ENCODE measurements around the gene ARID3A. TPM values are rescaled to one million over a fixed set of nuclear protein-coding genes. Genes with fewer than 3 reads are reported as not detected.

ARID3A gene
- total RNA-seq, 1 donor from 2014 or later = 106 TPM

DNA sequence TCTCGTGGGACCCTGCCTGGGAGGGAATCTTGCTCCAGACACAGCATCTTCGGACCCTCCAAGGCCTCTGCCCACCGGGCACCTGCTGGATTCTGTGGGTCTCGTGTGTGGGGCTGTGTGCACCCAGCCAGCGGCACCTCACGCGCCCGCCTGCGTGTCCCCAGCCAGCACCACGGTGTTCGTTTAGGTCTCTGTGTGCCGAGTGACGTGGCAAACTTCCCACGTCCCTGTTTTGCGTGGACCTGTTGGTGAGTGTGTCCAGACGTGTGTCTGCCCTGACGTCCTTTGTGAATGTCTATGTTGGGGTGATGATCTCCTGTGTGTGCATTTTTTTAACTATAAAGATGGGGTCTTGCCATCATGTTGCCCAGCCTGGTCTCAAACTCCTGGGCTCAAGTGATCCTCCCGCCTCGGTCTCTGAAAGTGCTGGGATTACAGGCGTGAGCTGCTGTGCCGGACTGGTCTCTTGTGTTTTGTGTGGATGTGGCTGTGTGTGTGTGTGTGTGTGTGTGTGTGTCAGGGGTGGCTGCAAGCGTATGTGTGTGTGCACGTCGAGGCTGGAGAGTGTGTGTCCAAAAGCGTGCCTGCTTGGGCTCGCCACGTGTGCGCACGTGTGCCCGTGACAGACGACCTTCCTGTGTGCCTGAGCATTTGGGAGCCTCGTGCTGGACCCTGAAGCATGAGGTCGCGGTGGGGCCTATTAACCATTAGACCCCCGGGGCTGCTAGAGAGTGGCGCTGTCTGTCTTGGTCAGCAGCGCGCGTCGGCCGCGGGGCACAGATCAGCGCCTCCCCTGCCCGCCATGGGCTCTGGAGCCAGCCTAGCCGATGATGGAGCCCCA, 15.7 kb downstream of the ARID3A start:
- no peaks in the 10 kb centered on the region for H3K9me3 ChIP-seq (ENCODE audit: insufficient read depth, low read depth, low read length)
- peak overlapping the region; percentile 67 for H3K4me2 ChIP-seq (ENCODE audit: low read length)
- H3K27me3 Mint-ChIP-seq (ENCODE audit: low read depth, unreplicated experiment) = no peaks in the 10 kb centered on the region
- DNase-seq (ENCODE audit: low read depth) (no peak), FAIRE-seq (no peak)
- H4K20me1 ChIP-seq (ENCODE audit: insufficient read depth, low read length) = peaks cover 79% of the 10 kb centered on the region
- peaks cover 82% of the 10 kb centered on the region for H3K79me2 ChIP-seq (ENCODE audit: insufficient read depth, low read length)
- H3K4me1 Mint-ChIP-seq (ENCODE audit: low read depth, unreplicated experiment) = peaks cover 7% of the 10 kb centered on the region
- TF ChIP-seq, protein P1, sequence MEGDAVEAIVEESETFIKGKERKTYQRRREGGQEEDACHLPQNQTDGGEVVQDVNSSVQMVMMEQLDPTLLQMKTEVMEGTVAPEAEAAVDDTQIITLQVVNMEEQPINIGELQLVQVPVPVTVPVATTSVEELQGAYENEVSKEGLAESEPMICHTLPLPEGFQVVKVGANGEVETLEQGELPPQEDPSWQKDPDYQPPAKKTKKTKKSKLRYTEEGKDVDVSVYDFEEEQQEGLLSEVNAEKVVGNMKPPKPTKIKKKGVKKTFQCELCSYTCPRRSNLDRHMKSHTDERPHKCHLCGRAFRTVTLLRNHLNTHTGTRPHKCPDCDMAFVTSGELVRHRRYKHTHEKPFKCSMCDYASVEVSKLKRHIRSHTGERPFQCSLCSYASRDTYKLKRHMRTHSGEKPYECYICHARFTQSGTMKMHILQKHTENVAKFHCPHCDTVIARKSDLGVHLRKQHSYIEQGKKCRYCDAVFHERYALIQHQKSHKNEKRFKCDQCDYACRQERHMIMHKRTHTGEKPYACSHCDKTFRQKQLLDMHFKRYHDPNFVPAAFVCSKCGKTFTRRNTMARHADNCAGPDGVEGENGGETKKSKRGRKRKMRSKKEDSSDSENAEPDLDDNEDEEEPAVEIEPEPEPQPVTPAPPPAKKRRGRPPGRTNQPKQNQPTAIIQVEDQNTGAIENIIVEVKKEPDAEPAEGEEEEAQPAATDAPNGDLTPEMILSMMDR (IDR thresholded peaks at IDR 0.05; ENCODE audit: insufficient read depth, low read depth, low read length) = no peak
- no peak overlapping the region for H3K9ac ChIP-seq (ENCODE audit: low read length)
- peaks cover 17% of the 10 kb centered on the region for H3K4me1 ChIP-seq (ENCODE audit: insufficient read depth, low read length)
- peaks cover 26% of the 10 kb centered on the region for H3K36me3 Mint-ChIP-seq (ENCODE audit: low read depth, unreplicated experiment)
- peak overlapping the region; percentile 85 for H3K27ac Mint-ChIP-seq (ENCODE audit: unreplicated experiment)
- no peak overlapping the region for H3K4me3 ChIP-seq (ENCODE audit: insufficient read depth, low read depth, low read length)
- H3K27ac ChIP-seq (ENCODE audit: low read depth, low read length) = no peak overlapping the region
- no peak overlapping the region for H3K4me3 Mint-ChIP-seq (ENCODE audit: unreplicated experiment)
- no peaks in the 10 kb centered on the region for H3K9me3 Mint-ChIP-seq (ENCODE audit: unreplicated experiment)
- H3K36me3 ChIP-seq (ENCODE audit: insufficient read depth, low read length) = peaks cover 2% of the 10 kb centered on the region
- no peaks in the 10 kb centered on the region for H3K27me3 ChIP-seq (ENCODE audit: insufficient read depth, low read length)
- H2AFZ ChIP-seq (ENCODE audit: low read depth, low read length) = no peak overlapping the region

DNA sequence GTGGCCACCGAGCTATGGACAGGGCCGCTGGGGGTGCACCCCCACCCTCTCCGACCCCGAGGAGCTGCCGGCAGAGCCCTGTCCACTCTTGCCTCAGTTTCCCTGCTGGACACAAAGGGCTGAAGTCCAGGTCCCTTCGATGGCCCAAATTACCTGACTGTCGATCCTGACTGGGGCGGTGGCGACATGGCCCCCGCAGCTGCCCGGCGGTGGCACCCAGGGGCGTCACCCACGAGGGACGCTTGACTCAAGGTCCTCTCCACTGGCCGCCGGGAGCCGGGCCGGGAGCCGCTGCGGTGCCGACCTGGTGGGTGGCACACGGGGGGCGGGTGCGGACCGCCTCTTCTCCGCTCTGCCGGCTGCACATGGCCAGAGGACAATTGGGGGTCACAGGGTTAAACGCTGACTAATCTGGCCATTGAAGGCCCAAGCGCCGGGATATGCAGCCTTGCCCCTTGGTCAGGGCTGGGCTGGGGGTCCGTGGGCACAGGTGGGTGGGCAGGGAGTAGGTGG, 16.4 kb downstream of the ARID3A start:
- no peaks in the 10 kb centered on the region for H3K9me3 Mint-ChIP-seq (ENCODE audit: unreplicated experiment)

More for the DNA sequence above, 16.4 kb downstream of the ARID3A start:
- Mint-ChIP-seq H3K27ac (ENCODE audit: unreplicated experiment) (no peak overlapping the region), H3K36me3 (ENCODE audit: low read depth, unreplicated experiment) (peaks cover 27% of the 10 kb centered on the region), H3K4me1 (ENCODE audit: low read depth, unreplicated experiment) (peaks cover 7% of the 10 kb centered on the region), H3K4me3 (ENCODE audit: unreplicated experiment) (no peak overlapping the region), H3K27me3 (ENCODE audit: low read depth, unreplicated experiment) (no peaks in the 10 kb centered on the region)
- H3K4me1 ChIP-seq (ENCODE audit: insufficient read depth, low read length) = peaks cover 17% of the 10 kb centered on the region
- no peaks in the 10 kb centered on the region for H3K27me3 ChIP-seq (ENCODE audit: insufficient read depth, low read length)
- no peak overlapping the region for H3K4me2 ChIP-seq (ENCODE audit: low read length)
- H3K9ac ChIP-seq (ENCODE audit: low read length) = no peak overlapping the region
- FAIRE-seq (no peak), DNase-seq (ENCODE audit: low read depth) (no peak)
- H3K27ac ChIP-seq (ENCODE audit: low read depth, low read length) = no peak overlapping the region
- peaks cover 80% of the 10 kb centered on the region for H4K20me1 ChIP-seq (ENCODE audit: insufficient read depth, low read length)
- H3K4me3 ChIP-seq (ENCODE audit: insufficient read depth, low read depth, low read length) = no peak overlapping the region
- peaks cover 2% of the 10 kb centered on the region for H3K36me3 ChIP-seq (ENCODE audit: insufficient read depth, low read length)
- peaks cover 81% of the 10 kb centered on the region for H3K79me2 ChIP-seq (ENCODE audit: insufficient read depth, low read length)
- H2AFZ ChIP-seq (ENCODE audit: low read depth, low read length) = no peak overlapping the region
- no peak for TF ChIP-seq EZH2 (IDR thresholded peaks at IDR 0.05; ENCODE audit: insufficient read depth, low read length)
- TF ChIP-seq, protein P1 (IDR thresholded peaks at IDR 0.05; ENCODE audit: insufficient read depth, low read depth, low read length) = no peak
- H3K9me3 ChIP-seq (ENCODE audit: insufficient read depth, low read depth, low read length) = no peaks in the 10 kb centered on the region

Measured in astrocyte (in vitro differentiated cells and primary cell).